OCI-LY3 (cell line): ENCODE measurements around the gene SMPX.
A peak's percentile ranks its signal among the peaks of the same experiment; 100 is the strongest.

ENCODE experiments used
- H2AFZ ChIP-seq: fragments of 200-600, 300-600 bp; shearing (Covaris generic); 2 replicates; pipeline ENCODE4 v1.6.0; 2014; ENCODE audit warnings: antibody characterized with exemption, low read depth, low read length
- H3K27ac ChIP-seq: fragments of 200-600, 300-600 bp; sonication (generic); 2 replicates; pipeline ENCODE4 v1.5.1; 2014; ENCODE audit warnings: mild to moderate bottlenecking, low read length, moderate library complexity, mixed read lengths
- H3K27me3 ChIP-seq: fragments of 200-600, 300-600 bp; sonication (generic); 2 replicates; pipeline ENCODE4 v1.6.1; 2014; ENCODE audit warnings: low read depth, low read length, mixed read lengths
- H3K36me3 ChIP-seq: fragments of 200-600, 300-600 bp; sonication (generic); replicated peaks from 2 replicates; pipeline ENCODE3; 2014; ENCODE audit warnings: low read depth, low read length, mixed read lengths
- H3K4me1 ChIP-seq: fragments of 300-600, 200-600 bp; sonication (generic); 2 replicates; pipeline ENCODE4 v1.6.1; 2014; ENCODE audit warnings: low read length, mixed read lengths
- H3K4me2 ChIP-seq: fragments of 200-600, 300-600 bp; sonication (generic); 2 replicates; pipeline ENCODE4 v1.6.1; 2014; ENCODE audit warnings: low read length, mixed read lengths
- H3K4me3 ChIP-seq: fragments of 300-600, 200-600 bp; sonication (generic); 2 replicates; pipeline ENCODE4 v1.5.1; 2014; ENCODE audit warnings: antibody characterized with exemption, mild to moderate bottlenecking, low read length, moderate library complexity
- H3K79me2 ChIP-seq: fragments of 300-600, 200-600 bp; shearing (Covaris generic); 2 replicates; pipeline ENCODE4 v1.6.1; 2014; ENCODE audit warnings: mild to moderate bottlenecking, low read length, mixed read lengths
- H3K9ac ChIP-seq: fragments of 300-600, 200-600 bp; shearing (Covaris generic); 2 replicates; pipeline ENCODE4 v1.6.0; 2014; ENCODE audit warnings: mild to moderate bottlenecking, low read length, moderate library complexity
- H3K9me3 ChIP-seq: fragments of 200-600, 300-600 bp; shearing (Covaris generic); 2 replicates; pipeline ENCODE4 v1.6.1; 2014; ENCODE audit warnings: low read length, mixed read lengths; ENCODE audit not compliant: insufficient read depth
- H4K20me1 ChIP-seq: fragments of 200-600, 300-600 bp; sonication (generic); 2 replicates; pipeline ENCODE4 v1.6.1; 2016; ENCODE audit warnings: low read length, mixed read lengths; ENCODE audit not compliant: insufficient read depth
- CTCF ChIP-seq: fragments of 200-600, 300-600 bp; sonication (generic); IDR thresholded peaks from 2 replicates; pipeline ENCODE4 v1.5.1; 2014; ENCODE audit warnings: antibody characterized with exemption, low read length, low read depth
- EZH2phosphoT487 ChIP-seq: fragments of 200-600 bp; shearing (Covaris generic); IDR thresholded peaks from 2 replicates; pipeline ENCODE4 v1.6.1; 2018; ENCODE audit warnings: antibody characterized with exemption, mixed run types, low read depth

The SMPX gene

DNA sequence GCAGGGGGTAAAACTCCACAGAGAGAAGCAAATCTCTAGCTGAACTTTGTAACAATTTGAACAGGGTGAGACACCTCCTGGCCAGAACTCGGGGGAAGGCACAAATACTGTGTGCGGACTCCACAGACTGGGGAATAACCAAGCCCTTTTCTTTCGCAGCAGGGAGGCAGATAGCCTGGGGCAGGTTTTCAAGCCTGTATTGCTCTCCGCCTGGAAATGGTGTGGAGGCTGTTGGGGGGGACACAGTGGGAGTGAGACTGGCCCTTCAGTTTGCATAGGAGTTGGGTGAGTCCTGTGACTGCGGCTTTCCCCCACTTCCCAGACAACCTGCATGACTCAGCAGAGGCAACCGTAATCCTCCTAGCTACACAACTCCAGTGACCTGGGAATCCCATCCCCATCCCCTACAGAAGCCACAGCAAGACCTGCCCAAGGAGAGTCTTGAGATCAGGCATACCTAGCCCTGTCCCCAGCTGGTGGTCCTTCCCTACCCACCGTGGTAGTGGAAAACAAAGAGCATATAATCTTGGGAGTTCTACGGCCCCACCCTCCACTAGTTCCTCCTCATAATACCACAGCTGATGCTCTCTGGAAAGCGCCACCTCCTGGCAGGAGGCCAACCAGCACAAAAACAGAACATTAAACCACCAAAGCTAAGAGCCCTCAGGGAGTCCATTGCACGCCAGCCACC, 12.9 kb upstream of the SMPX start:
- no peak overlapping the region for H3K4me3 ChIP-seq
- H3K27ac ChIP-seq, result no peak overlapping the region
- H3K9ac ChIP-seq, result no peak overlapping the region

GRCh38 chrX:21766101-21766500, 8.2 kb upstream of the SMPX start:
- Histone ChIP-seq H3K36me3 (no peaks in the 10 kb centered on the region), H3K9me3 (no peaks in the 10 kb centered on the region), H3K79me2 (no peaks in the 10 kb centered on the region), H3K27me3 (no peaks in the 10 kb centered on the region), H3K9ac (no peak overlapping the region), H3K4me1 (no peaks in the 10 kb centered on the region), H3K27ac (no peak overlapping the region), H2AFZ (no peak overlapping the region), H4K20me1 (no peaks in the 10 kb centered on the region), H3K4me2 (no peak overlapping the region), H3K4me3 (no peak overlapping the region)
- TF ChIP-seq CTCF (no peak), EZH2phosphoT487 (no peak)

More for the DNA sequence above, 12.9 kb upstream of the SMPX start:
- Histone ChIP-seq H3K9me3 (no peaks in the 10 kb centered on the region), H2AFZ (no peak overlapping the region), H3K4me1 (no peaks in the 10 kb centered on the region), H3K4me2 (no peak overlapping the region), H3K36me3 (no peaks in the 10 kb centered on the region), H3K27me3 (no peaks in the 10 kb centered on the region), H3K79me2 (no peaks in the 10 kb centered on the region), H4K20me1 (no peaks in the 10 kb centered on the region)
- TF ChIP-seq CTCF, result peak; percentile 11; the same call in 1 of the 2 replicates
- TF ChIP-seq EZH2phosphoT487, result no peak

DNA sequence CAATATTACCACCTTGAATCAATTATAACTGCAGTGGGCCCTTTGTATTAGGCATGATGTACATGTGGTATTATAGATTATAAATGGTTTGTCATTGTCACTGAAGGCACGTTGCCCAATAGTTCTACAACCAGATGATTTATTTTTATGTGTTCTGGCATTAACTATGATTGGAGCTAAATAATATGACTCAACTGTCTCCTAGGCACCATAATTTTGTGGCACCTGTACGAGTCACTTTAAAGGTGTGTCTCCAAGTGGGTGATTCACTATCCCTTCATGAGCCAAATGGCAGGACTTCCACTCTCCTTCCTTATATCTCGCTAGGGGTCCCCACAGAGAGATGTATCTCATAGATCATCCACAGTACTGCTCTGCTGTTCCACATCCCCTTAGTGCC, 6.1 kb upstream of the SMPX start:
- H3K9ac ChIP-seq, result no peak overlapping the region
- no peaks in the 10 kb centered on the region for H3K4me1 ChIP-seq
- H3K27ac ChIP-seq, result no peak overlapping the region
- no peaks in the 10 kb centered on the region for H3K79me2 ChIP-seq
- no peak overlapping the region for H3K4me2 ChIP-seq
- H3K36me3 ChIP-seq, result no peaks in the 10 kb centered on the region
- H4K20me1 ChIP-seq, result no peaks in the 10 kb centered on the region
- no peak for TF ChIP-seq EZH2phosphoT487
- no peak overlapping the region for H3K4me3 ChIP-seq
- H2AFZ ChIP-seq, result no peak overlapping the region
- H3K9me3 ChIP-seq, result no peaks in the 10 kb centered on the region
- H3K27me3 ChIP-seq, result no peaks in the 10 kb centered on the region

GRCh38 chrX:21758488-21758887, 572 bp upstream of the SMPX start:
- H3K36me3 ChIP-seq, result no peaks in the 10 kb centered on the region

More at GRCh38 chrX:21758488-21758887, 572 bp upstream of the SMPX start:
- no peaks in the 10 kb centered on the region for H3K9me3 ChIP-seq
- no peaks in the 10 kb centered on the region for H3K4me1 ChIP-seq
- no peak overlapping the region for H3K4me3 ChIP-seq
- no peaks in the 10 kb centered on the region for H3K27me3 ChIP-seq
- no peaks in the 10 kb centered on the region for H3K79me2 ChIP-seq
- no peak overlapping the region for H3K9ac ChIP-seq
- no peaks in the 10 kb centered on the region for H4K20me1 ChIP-seq
- no peak overlapping the region for H3K4me2 ChIP-seq
- H2AFZ ChIP-seq, result no peak overlapping the region
- TF ChIP-seq CTCF (no peak), EZH2phosphoT487 (no peak)
- no peak overlapping the region for H3K27ac ChIP-seq
